Endothelial cell (in vitro differentiated cells): ENCODE results near the gene CATSPER4. TPM values are rescaled to one million over a fixed set of nuclear protein-coding genes. Genes with fewer than 3 reads are reported as not detected.

Experiments used
- DNase-seq: peaks from one replicate; pipeline ENCODE4 v3.0.0; 2021; ENCODE audit warnings: low spot score
- H3K27ac Mint-ChIP-seq: one replicate; pipeline ENCODE4 v1.8.0; 2021; ENCODE audit warnings: mixed read lengths, inconsistent platforms; ENCODE audit not compliant: unreplicated experiment
- H3K27me3 Mint-ChIP-seq: one replicate; pipeline ENCODE4 v1.8.0; 2021; ENCODE audit warnings: mild to moderate bottlenecking, moderate library complexity, mixed read lengths, inconsistent platforms; ENCODE audit not compliant: unreplicated experiment
- H3K36me3 Mint-ChIP-seq: one replicate; pipeline ENCODE4 v1.8.0; 2021; ENCODE audit warnings: mild to moderate bottlenecking, low read depth, mixed read lengths, inconsistent platforms; ENCODE audit not compliant: unreplicated experiment
- H3K4me1 Mint-ChIP-seq: one replicate; pipeline ENCODE4 v1.8.0; 2021; ENCODE audit warnings: mild to moderate bottlenecking, mixed read lengths, inconsistent platforms; ENCODE audit not compliant: unreplicated experiment
- H3K4me3 Mint-ChIP-seq: one replicate; pipeline ENCODE4 v1.8.0; 2021; ENCODE audit warnings: mild to moderate bottlenecking, mixed read lengths, inconsistent platforms; ENCODE audit not compliant: unreplicated experiment
- H3K9me3 Mint-ChIP-seq: one replicate; pipeline ENCODE4 v1.8.0; 2021; ENCODE audit warnings: mixed read lengths, inconsistent platforms; ENCODE audit not compliant: unreplicated experiment
- total RNA-seq: library from RNA; stranded (reverse); fragmentation: NEBNext Ultra II Directional; extraction: Animal tissue kit (Norgen Biotek cat#: 25700); gene quantifications from one replicate; pipeline ENCODE4 v1.2.1, GENCODE V29; 2021; ENCODE audit not compliant: unreplicated experiment
- TF ChIP-seq, protein P1 (sequence below): fragments of 200-600 bp; sonication (generic); IDR thresholded peaks from one replicate; pipeline ENCODE4 v1.5.0; 2021; ENCODE audit warnings: antibody characterized with exemption; ENCODE audit not compliant: unreplicated experiment

Gene CATSPER4
- total RNA-seq, 1 donor from 2014 or later, result not detected

DNA sequence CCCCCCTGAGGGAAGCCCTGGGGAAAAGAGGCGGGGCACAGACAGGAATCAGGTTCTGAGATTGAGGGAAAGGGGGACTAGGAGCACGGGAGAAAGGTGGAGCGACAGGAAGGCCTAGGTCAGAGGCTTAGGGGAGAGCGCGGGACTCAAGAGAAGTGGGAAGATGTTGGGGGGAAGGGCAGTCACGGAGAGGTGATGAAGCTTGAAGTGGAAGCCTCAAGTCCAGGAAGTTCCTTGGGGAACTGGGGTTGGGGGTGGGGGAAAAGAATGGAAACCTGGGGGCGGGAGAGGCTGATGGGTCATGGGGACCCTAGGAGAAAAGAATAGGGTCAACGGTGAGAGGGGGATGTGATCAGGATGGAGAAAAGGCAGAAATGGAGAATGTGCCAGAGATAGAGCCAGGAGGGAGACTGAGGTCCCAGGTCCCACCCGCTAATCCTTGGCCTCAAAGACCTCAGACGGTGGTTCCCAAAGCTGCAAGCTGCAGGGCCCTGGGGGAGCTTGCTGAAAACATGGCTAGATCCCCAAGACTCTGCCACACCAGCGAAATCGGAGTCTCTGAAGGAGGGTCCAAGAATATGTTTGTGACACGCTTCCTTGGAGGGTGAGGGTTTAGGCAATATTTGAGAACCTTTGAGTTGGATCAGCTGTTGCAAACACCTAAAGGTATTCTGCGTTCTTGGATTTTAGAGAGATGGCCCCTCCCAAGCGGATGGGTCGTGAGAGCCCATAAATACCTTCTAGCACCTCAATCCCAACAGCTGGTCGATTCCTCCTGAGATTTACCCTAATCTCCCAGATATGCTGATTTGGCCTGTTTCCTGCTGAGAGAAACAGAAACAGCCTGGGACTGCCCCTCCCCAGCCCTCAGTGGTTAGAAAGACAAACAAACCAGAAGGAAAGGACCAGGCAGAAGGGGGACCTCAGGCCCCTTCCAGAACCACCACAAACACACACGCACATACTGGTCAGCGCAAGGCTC, 25.2 kb upstream of the CATSPER4 start:
- peaks cover 37% of the 10 kb centered on the region for H3K4me1 Mint-ChIP-seq
- peaks cover 3% of the 10 kb centered on the region for H3K36me3 Mint-ChIP-seq
- H3K27me3 Mint-ChIP-seq, result peaks cover 23% of the 10 kb centered on the region
- no peak for DNase-seq
- H3K27ac Mint-ChIP-seq, result peak overlapping the region; percentile 52
- peak overlapping the region; percentile 83 for H3K4me3 Mint-ChIP-seq
- TF ChIP-seq, protein P1, sequence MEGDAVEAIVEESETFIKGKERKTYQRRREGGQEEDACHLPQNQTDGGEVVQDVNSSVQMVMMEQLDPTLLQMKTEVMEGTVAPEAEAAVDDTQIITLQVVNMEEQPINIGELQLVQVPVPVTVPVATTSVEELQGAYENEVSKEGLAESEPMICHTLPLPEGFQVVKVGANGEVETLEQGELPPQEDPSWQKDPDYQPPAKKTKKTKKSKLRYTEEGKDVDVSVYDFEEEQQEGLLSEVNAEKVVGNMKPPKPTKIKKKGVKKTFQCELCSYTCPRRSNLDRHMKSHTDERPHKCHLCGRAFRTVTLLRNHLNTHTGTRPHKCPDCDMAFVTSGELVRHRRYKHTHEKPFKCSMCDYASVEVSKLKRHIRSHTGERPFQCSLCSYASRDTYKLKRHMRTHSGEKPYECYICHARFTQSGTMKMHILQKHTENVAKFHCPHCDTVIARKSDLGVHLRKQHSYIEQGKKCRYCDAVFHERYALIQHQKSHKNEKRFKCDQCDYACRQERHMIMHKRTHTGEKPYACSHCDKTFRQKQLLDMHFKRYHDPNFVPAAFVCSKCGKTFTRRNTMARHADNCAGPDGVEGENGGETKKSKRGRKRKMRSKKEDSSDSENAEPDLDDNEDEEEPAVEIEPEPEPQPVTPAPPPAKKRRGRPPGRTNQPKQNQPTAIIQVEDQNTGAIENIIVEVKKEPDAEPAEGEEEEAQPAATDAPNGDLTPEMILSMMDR, result no peak
- no peaks in the 10 kb centered on the region for H3K9me3 Mint-ChIP-seq

DNA sequence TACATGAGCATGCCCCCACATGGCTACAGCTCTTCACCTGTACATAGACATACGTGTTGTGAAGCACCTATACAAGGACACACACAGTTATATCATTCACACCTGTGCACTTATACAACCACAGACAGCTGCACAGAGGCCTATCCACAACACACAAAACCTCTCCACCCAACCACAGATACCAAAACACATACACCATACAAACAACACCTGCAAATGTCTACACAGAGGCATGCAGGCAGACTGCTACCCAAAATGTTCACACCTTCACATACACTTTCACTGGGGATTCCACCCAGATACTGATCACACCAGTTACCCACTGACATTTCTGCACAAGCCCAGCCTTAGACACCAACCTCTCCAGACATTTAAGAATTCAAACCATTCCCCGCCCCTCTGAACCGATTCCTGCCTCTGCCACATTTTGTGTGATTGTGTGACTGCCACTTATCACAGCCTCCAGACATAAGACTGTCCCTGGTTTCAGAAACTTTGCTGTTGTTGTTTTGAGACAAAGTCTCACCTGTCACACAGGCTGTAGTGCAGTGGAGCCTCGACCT, 23.6 kb upstream of the CATSPER4 start:
- TF ChIP-seq, protein P1, result no peak
- Mint-ChIP-seq H3K4me1 (peaks cover 31% of the 10 kb centered on the region), H3K27ac (no peak overlapping the region), H3K9me3 (no peaks in the 10 kb centered on the region), H3K27me3 (peaks cover 23% of the 10 kb centered on the region), H3K4me3 (no peak overlapping the region), H3K36me3 (peaks cover 3% of the 10 kb centered on the region)
- DNase-seq, result no peak

DNA sequence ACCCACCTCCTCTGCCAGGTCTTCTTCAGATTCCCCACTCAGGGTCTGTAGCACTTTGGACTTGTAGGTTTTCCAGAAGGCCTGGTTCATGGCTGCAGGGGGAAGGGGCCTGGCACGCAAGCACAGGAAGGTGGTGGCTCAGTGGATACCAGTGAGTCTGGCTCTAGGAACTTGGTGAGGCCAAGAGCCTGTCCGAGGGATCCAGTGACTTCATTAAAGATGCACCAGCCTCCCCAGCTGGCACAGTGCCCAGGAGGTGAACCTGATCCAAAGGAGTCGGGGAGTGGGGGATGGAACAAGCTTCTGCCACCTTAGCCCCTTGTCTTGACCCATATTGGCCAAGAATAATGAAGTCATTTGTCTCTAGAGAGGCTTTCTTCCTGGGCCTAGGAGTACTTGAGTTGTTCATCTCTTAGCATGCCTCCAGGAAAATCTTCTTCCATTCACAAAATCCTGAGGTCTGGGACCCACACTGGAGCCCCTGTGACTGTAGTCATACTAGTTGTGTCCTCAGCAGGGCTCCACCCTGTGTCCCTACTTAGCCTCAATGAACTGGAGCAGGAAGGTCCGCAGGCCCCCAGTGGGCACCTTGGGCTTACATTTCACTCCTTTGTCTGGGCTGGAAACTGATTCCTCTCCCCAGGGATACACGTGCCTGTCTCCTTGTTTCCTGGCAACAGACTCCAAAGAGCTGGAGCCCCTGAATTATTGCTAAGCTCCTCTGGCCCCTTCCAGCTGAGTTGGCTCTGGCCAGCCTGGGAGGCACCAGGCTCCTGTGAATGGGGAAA, 21.8 kb upstream of the CATSPER4 start, which contains the start of gene C1orf232:
Gene C1orf232 (minus strand): TSS at position 554 of the 788 bp plus-strand sequence. CDS start 464 bp downstream, at position 90.
- Mint-ChIP-seq H3K4me1 (peaks cover 25% of the 10 kb centered on the region), H3K27me3 (peaks cover 20% of the 10 kb centered on the region), H3K36me3 (peaks cover 1% of the 10 kb centered on the region), H3K4me3 (peak within 1 kb of the TSS; percentile 89), H3K27ac (no peak within 1 kb of the TSS), H3K9me3 (no peaks in the 10 kb centered on the region)
- DNase-seq, result no peak
- TF ChIP-seq, protein P1, result no peak

DNA sequence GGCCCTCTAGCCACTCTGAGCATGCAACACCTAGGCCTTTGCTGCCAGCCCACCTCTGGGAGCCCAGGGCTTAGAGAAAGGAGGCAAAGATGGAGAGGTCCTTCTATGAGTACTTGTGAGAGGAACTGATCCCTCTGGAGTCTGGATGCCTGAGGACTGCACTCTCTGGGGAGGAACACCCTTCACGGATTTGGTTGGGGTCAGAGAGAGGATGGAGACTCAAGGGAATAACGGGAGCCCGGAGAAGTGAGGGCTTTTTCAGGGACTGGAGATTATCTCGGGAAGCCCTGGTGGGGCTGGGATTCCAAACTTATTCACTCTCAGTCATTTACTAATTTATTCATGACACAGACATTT, 21.2 kb upstream of the CATSPER4 start:
- Mint-ChIP-seq H3K4me3 (peak overlapping the region; percentile 85), H3K4me1 (peaks cover 22% of the 10 kb centered on the region), H3K36me3 (no peaks in the 10 kb centered on the region), H3K27ac (no peak overlapping the region), H3K27me3 (peaks cover 17% of the 10 kb centered on the region), H3K9me3 (no peaks in the 10 kb centered on the region)
- TF ChIP-seq, protein P1, result no peak
- no peak for DNase-seq
